Activated naive CD4-positive, alpha-beta T cell treated with anti-CD3 and anti-CD28 coated beads for 36 hours (primary cell): ENCODE data around the gene ANKRD30B. TPM values are rescaled to one million over a fixed set of nuclear protein-coding genes. Genes with fewer than 3 reads are reported as not detected.
"Not testable (repeated sequence)": the region's sequence is repeated elsewhere in the genome, so short reads cannot be mapped to it uniquely, and the experiment has no call there.

Source experiments
- CTCF ChIA-PET: fragments of 350-600 bp; sonication (Branson Sonifier 250); formaldehyde crosslinking; loops from one replicate; lab custom pipeline; 2021; ENCODE audit warnings: antibody characterized with exemption; lab: Charles Lee
- DNase-seq: peaks from one replicate; pipeline ENCODE4 v3.0.0-alpha.2; 2020
- H3K27ac Mint-ChIP-seq: one replicate; pipeline ENCODE4 v1.8.0; 2021; ENCODE audit warnings: mild to moderate bottlenecking, mixed read lengths
- H3K27me3 Mint-ChIP-seq: one replicate; pipeline ENCODE4 v1.8.0; 2021; ENCODE audit warnings: low read depth, mixed read lengths
- H3K36me3 Mint-ChIP-seq: one replicate; pipeline ENCODE4 v1.8.0; 2021; ENCODE audit warnings: low read depth, mixed read lengths
- H3K4me1 Mint-ChIP-seq: one replicate; pipeline ENCODE4 v1.8.0; 2021; ENCODE audit warnings: low read depth, mixed read lengths
- H3K4me3 Mint-ChIP-seq: one replicate; pipeline ENCODE4 v1.8.0; 2021; ENCODE audit warnings: mild to moderate bottlenecking, moderate library complexity, mixed read lengths
- H3K9me3 Mint-ChIP-seq: one replicate; pipeline ENCODE4 v1.8.0; 2021; ENCODE audit warnings: mixed read lengths
- intact Hi-C: fragments of 100-400 bp; cut with micrococcal nuclease; formaldehyde crosslinking; loops from one replicate; pipeline ENCODE4 v1.15.1; 2023
- total RNA-seq, 2 experiments: library from RNA; stranded (reverse); gene quantifications; one replicate each; pipeline ENCODE4 v1.2.3, GENCODE V29; 2021

The ANKRD30B gene
- total RNA-seq, 2 experiments from 2014 or later = not detected

DNA sequence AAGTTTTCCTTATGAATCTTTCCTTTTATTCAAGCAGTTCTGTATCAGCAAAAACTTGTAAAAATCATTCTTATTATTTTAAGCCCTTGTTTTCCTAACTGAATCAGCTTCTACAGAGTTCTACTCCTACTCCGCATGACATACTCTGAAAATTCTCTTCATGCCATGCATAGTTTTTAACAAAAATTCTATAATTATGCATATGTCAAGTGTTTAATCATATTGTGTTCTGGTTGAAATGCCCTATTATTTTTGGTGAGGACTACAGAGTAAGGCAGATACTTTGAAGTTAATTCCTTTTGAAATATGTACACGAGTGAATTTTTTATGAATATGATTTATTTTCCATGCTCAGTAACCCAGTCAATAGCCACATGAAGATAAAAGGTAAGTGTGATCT lies 28.8 kb downstream of the ANKRD30B start:
- no peak for DNase-seq
- Mint-ChIP-seq H3K9me3 (no peaks in the 10 kb centered on the region), H3K27me3 (no peaks in the 10 kb centered on the region), H3K36me3 (no peaks in the 10 kb centered on the region), H3K27ac (no peak overlapping the region), H3K4me3 (no peak overlapping the region), H3K4me1 (no peaks in the 10 kb centered on the region)
- intact Hi-C loops = no loop called here
- CTCF ChIA-PET = no interaction called here

GRCh38 chr18:14781671-14782070 lies 33.7 kb downstream of the ANKRD30B start:
- H3K27ac Mint-ChIP-seq = no peak overlapping the region
- intact Hi-C loops = no loop called here

DNA sequence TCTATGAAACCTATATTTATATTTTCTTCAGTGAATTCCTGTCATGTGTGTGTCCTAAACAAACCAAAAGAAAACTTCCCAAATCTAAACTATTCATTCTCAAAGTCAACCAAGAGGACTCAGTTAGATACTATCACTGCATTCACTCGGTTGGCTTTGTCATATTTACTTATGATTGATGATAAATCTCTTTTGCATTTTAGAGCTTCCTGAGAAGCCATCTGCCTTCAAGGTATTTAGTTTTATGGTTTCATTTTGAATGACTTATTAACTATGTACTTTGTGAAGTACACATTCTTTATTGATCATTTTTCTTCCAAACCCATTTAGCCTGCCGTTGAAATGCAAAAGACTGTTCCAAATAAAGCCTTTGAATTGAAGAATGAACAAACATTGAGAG lies 36.2 kb downstream of the ANKRD30B start:
- CTCF ChIA-PET = no interaction called here
- Mint-ChIP-seq H3K36me3 (no peaks in the 10 kb centered on the region), H3K9me3 (no peaks in the 10 kb centered on the region), H3K4me1 (no peaks in the 10 kb centered on the region), H3K27ac (no peak overlapping the region), H3K4me3 (no peak overlapping the region), H3K27me3 (no peaks in the 10 kb centered on the region)
- no peak for DNase-seq
- intact Hi-C loops = no loop called here

More at GRCh38 chr18:14781671-14782070, 33.7 kb downstream of the ANKRD30B start:
- no peak for DNase-seq
- no peaks in the 10 kb centered on the region for H3K27me3 Mint-ChIP-seq
- no peak overlapping the region for H3K4me3 Mint-ChIP-seq
- CTCF ChIA-PET = no interaction called here
- H3K9me3 Mint-ChIP-seq = no peaks in the 10 kb centered on the region
- no peaks in the 10 kb centered on the region for H3K36me3 Mint-ChIP-seq
- H3K4me1 Mint-ChIP-seq = no peaks in the 10 kb centered on the region

DNA sequence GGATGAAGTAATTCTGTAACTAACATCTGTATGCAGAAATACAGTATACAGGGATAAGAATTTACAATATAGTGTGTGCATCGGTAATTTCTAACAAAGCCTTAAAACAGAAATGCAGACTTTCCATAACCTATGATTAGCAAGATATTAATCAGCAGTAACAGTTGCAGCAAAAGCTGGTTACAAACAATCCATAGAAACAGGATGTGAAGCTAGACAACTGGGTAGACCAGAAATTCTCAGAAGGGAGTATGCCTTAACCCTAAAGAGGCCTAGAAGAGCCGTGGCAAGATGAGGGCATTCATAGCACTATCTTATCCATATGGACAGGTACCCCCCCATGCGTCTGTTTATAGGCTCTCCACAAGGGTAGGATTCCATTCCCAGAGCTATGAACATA lies 48.9 kb downstream of the ANKRD30B start:
- H3K27me3 Mint-ChIP-seq, H3K4me1 Mint-ChIP-seq, H3K9me3 Mint-ChIP-seq, CTCF ChIA-PET, H3K36me3 Mint-ChIP-seq, intact Hi-C loops, H3K27ac Mint-ChIP-seq, H3K4me3 Mint-ChIP-seq, DNase-seq: not testable (repeated sequence)

DNA sequence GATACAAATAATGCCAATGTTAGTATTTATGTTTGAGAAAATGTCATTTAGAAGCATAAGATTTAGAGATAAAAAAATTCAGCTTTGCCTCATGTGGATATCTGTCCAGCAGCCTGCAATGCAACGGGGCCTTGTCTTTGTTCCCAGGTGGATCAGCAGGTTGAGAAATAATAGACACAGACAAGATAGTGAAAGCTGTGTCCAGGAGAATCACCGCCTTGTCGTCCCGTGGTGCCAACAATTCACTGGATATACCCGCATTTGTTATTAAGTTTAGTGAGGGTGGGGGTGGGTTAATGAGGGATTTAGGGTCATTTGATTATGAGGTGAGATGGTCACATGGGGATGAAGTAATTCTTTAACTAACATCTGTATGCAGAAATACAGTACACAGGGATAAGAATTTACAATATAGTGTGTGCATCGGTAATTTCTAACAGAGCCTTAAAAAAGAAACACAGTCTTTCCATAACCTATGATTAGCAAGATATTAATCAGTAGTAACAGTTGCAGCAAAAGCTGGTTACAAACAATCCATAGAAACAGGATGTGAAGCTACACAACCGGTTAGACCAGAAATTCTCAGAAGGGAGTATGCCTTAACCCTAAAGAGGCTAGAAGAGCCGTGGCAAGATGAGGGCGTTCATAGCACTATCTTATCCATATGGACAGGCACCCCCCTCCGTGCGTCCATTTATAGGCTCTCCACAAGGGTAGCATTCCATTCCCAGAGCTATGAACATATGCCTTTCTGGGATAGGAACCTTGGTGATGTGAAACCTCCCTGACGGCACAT lies 50.2 kb downstream of the ANKRD30B start:
- H3K4me1 Mint-ChIP-seq, H3K27ac Mint-ChIP-seq, H3K9me3 Mint-ChIP-seq, H3K4me3 Mint-ChIP-seq, H3K36me3 Mint-ChIP-seq, DNase-seq, intact Hi-C loops, CTCF ChIA-PET, H3K27me3 Mint-ChIP-seq: not testable (repeated sequence)

DNA sequence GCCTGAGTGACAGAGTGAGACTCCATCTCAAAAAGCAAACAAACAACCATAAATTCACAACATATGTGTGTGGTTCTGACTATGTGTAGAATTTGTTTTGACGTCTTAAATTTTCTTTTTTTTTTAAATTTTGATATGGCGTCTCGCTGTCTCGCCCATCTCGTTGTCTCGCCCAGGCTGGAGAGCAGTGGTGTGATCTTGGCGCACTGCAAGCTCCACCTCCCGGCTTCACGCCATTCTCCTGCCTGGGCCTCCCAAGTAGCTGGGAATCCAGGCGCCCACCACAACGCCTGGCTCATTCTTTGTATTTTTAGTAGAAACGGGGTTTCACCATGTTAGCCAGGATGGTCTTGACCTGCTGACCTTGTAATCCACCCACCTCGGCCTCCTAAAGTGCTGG lies 63.1 kb downstream of the ANKRD30B start:
- intact Hi-C loops, H3K4me3 Mint-ChIP-seq, CTCF ChIA-PET, H3K27me3 Mint-ChIP-seq, H3K9me3 Mint-ChIP-seq, H3K36me3 Mint-ChIP-seq, H3K27ac Mint-ChIP-seq, H3K4me1 Mint-ChIP-seq, DNase-seq: not testable (repeated sequence)

- H3K36me3 Mint-ChIP-seq, DNase-seq, H3K4me1 Mint-ChIP-seq, intact Hi-C loops, H3K27ac Mint-ChIP-seq, H3K9me3 Mint-ChIP-seq, CTCF ChIA-PET, H3K4me3 Mint-ChIP-seq, H3K27me3 Mint-ChIP-seq: not testable (repeated sequence)
These were observed 79.1 kb downstream of the ANKRD30B start for GRCh38 chr18:14826972-14827632.

DNA sequence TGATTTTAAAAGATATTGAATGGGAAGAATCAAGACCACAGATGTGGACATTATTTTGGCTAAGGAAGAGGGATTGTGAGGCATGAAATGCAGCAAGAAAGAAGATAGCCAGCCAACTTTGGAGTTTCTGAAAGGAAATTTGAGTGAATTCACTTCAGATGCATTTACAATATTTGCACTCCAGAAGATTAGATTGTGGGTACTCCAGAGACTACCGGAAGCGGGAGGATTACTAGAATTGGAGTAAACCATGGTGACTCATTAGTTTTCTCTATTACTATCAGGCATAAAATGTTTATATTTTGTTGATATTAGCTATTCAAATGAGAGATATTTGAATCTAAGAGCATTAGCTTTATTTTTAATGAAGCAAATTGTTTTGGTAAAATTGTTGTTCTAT lies 93.6 kb downstream of the ANKRD30B start:
- H3K36me3 Mint-ChIP-seq, intact Hi-C loops, H3K9me3 Mint-ChIP-seq, H3K27ac Mint-ChIP-seq, H3K27me3 Mint-ChIP-seq, CTCF ChIA-PET, H3K4me3 Mint-ChIP-seq, DNase-seq, H3K4me1 Mint-ChIP-seq: not testable (repeated sequence)

DNA sequence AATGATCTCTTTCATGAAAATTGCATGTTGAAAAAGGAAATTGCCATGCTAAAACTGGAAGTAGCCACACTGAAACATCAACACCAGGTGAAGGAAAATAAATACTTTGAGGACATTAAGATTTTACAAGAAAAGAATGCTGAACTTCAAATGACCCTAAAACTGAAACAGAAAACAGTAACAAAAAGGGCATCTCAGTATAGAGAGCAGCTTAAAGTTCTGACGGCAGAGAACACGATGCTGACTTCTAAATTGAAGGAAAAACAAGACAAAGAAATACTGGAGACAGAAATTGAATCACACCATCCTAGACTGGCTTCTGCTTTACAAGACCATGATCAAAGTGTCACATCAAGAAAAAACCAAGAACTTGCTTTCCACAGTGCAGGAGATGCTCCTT lies 103.6 kb downstream of the ANKRD30B start:
- H3K36me3 Mint-ChIP-seq, CTCF ChIA-PET, H3K27me3 Mint-ChIP-seq, H3K9me3 Mint-ChIP-seq, H3K4me1 Mint-ChIP-seq, DNase-seq, H3K4me3 Mint-ChIP-seq, H3K27ac Mint-ChIP-seq, intact Hi-C loops: not testable (repeated sequence)

- H3K27me3 Mint-ChIP-seq, intact Hi-C loops, DNase-seq, H3K36me3 Mint-ChIP-seq, H3K4me1 Mint-ChIP-seq, H3K4me3 Mint-ChIP-seq, H3K9me3 Mint-ChIP-seq, CTCF ChIA-PET, H3K27ac Mint-ChIP-seq: not testable (repeated sequence)
These were observed 107.7 kb downstream of the ANKRD30B start for GRCh38 chr18:14855634-14856033.

- H3K4me1 Mint-ChIP-seq, H3K9me3 Mint-ChIP-seq, H3K27me3 Mint-ChIP-seq, CTCF ChIA-PET, H3K4me3 Mint-ChIP-seq, H3K36me3 Mint-ChIP-seq, intact Hi-C loops, DNase-seq, H3K27ac Mint-ChIP-seq: not testable (repeated sequence)
These were observed 108.3 kb downstream of the ANKRD30B start for GRCh38 chr18:14856256-14856655.

DNA sequence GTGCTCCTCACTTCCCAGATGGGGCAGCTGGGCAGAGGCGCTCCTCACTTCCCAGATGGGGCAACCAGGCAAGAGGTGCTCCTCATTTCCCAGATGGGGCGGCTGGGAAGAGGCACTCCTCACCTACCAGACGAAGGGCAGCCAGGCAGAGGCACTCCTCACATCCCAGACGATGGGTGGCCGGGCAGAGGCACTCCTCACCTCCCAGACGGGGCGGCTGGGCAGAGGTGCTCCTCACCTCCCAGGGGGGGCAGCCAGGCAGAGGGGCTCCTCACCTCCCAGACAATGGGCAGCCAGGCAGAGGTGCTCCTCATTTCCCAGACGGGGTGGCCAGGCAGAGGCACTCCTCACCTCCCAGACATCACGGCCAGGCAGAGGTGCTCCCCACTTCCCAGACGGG lies 110.5 kb downstream of the ANKRD30B start:
- intact Hi-C loops, H3K4me3 Mint-ChIP-seq, H3K27ac Mint-ChIP-seq: not testable (repeated sequence)

GRCh38 chr18:14859995-14860394 lies 112.0 kb downstream of the ANKRD30B start:
- not testable (repeated sequence) for H3K27ac Mint-ChIP-seq

More for the DNA sequence above, 110.5 kb downstream of the ANKRD30B start:
- H3K27me3 Mint-ChIP-seq, H3K4me1 Mint-ChIP-seq, H3K9me3 Mint-ChIP-seq, H3K36me3 Mint-ChIP-seq, CTCF ChIA-PET, DNase-seq: not testable (repeated sequence)

More at GRCh38 chr18:14859995-14860394, 112.0 kb downstream of the ANKRD30B start:
- CTCF ChIA-PET, intact Hi-C loops, DNase-seq, H3K4me3 Mint-ChIP-seq, H3K9me3 Mint-ChIP-seq, H3K27me3 Mint-ChIP-seq, H3K4me1 Mint-ChIP-seq, H3K36me3 Mint-ChIP-seq: not testable (repeated sequence)
